A673 (cell line): ENCODE measurements around the gene COL5A3. TPM values are rescaled to one million over a fixed set of nuclear protein-coding genes. Genes with fewer than 3 reads are reported as not detected.

Experiments
- BruUV-seq: library from RNA; stranded (reverse); fragments of 400-500 nt; replicated peaks from 2 replicates; lab custom pipeline; 2021; lab: Mats Ljungman, UMichigan
- CTCF ChIA-PET: fragments of 300-600 bp; sonication (Branson Sonifier 250); formaldehyde crosslinking; loops from one replicate; lab custom pipeline; 2022; ENCODE audit warnings: antibody characterized with exemption; lab: Charles Lee
- POLR2A ChIA-PET: fragments of 300-600 bp; sonication (Branson Sonifier 250); formaldehyde crosslinking; loops from one replicate; lab custom pipeline; 2022; ENCODE audit warnings: antibody characterized with exemption; ENCODE audit not compliant: low non-redundant PET; lab: Charles Lee
- DNase-seq: peaks from one replicate; pipeline ENCODE4 v3.0.0-alpha.2; 2015; ENCODE audit warnings: low spot score
- H3K27ac ChIP-seq: fragments of 200-600 bp; sonication (generic); 2 replicates; pipeline ENCODE4 v1.5.1; 2016; ENCODE audit warnings: mixed run types, low read depth, mild to moderate bottlenecking, mixed read lengths, antibody characterized with exemption, low read length; ENCODE audit not compliant: poor library complexity, severe bottlenecking
- H3K27me3 ChIP-seq: fragments of 200-600 bp; sonication (generic); replicated peaks from 2 replicates; pipeline ENCODE4 v1.6.1; 2017; ENCODE audit warnings: mixed run types, low read depth, mild to moderate bottlenecking, mixed read lengths, antibody characterized with exemption, low read length; ENCODE audit not compliant: insufficient read depth, poor library complexity
- H3K36me3 ChIP-seq: fragments of 200-600 bp; sonication (generic); 2 replicates; pipeline ENCODE4 v1.6.1; 2016; ENCODE audit warnings: mixed run types, mild to moderate bottlenecking, mixed read lengths, antibody characterized with exemption, low read length; ENCODE audit not compliant: insufficient read depth, poor library complexity, severe bottlenecking
- H3K4me1 ChIP-seq: fragments of 200-600 bp; sonication (generic); 2 replicates; pipeline ENCODE4 v1.6.1; 2017; ENCODE audit warnings: mixed run types, mild to moderate bottlenecking, mixed read lengths, antibody characterized with exemption, low read length; ENCODE audit not compliant: insufficient read depth, poor library complexity, severe bottlenecking
- H3K4me3 ChIP-seq: fragments of 200-600 bp; sonication (generic); 2 replicates; pipeline ENCODE4 v1.5.1; 2016; ENCODE audit warnings: low read depth, mixed run types, mild to moderate bottlenecking, mixed read lengths, low read length; ENCODE audit not compliant: poor library complexity, severe bottlenecking
- H3K9me3 ChIP-seq: fragments of 200-600 bp; sonication (generic); 2 replicates; pipeline ENCODE4 v1.6.1; 2016; ENCODE audit warnings: mixed run types, low read depth, mild to moderate bottlenecking, mixed read lengths, antibody characterized with exemption, low read length; ENCODE audit not compliant: poor library complexity, severe bottlenecking
- CTCF ChIP-seq: fragments of 300-800, 200-600 bp; sonication (generic); conservative IDR thresholded peaks from 2 replicates; pipeline ENCODE4 v1.5.1; 2017; ENCODE audit warnings: low read depth, mild to moderate bottlenecking, antibody characterized with exemption, low read length, moderate library complexity, mixed read lengths
- EZH2 ChIP-seq: fragments of 200-600 bp; sonication (generic); IDR thresholded peaks from 2 replicates; pipeline ENCODE4 v1.6.1; 2017; ENCODE audit warnings: borderline replicate concordance, low read depth, mild to moderate bottlenecking, mixed read lengths, antibody characterized with exemption, low read length; ENCODE audit not compliant: poor library complexity, severe bottlenecking
- intact Hi-C: fragments of 100-400 bp; cut with micrococcal nuclease; formaldehyde crosslinking; loops from one replicate; pipeline ENCODE4 v1.10.0; 2022; ENCODE audit not compliant: unreplicated experiment
- total RNA-seq: library from RNA; stranded (reverse); gene quantifications from 2 replicates; pipeline ENCODE4 v1.2.3, GENCODE V29; 2021

Gene COL5A3
- total RNA-seq, 1 experiment from 2014 or later: 6.8 TPM

- CTCF ChIA-PET: interaction anchor here (0.6 kb wide), 1 partner anchor 182 kb away, joined by 3 read pairs; no protein-coding TSS in a partner anchor
- TF ChIP-seq EZH2 (no peak), CTCF (peak; percentile 79)
- BruUV-seq: no TSS peak
- peaks cover 18% of the 10 kb centered on the region for H3K4me1 ChIP-seq
- peak overlapping the region; percentile 80 for H3K27ac ChIP-seq
- intact Hi-C loops: loop anchor here (5.0 kb wide), 1 partner anchor 67 kb away; no protein-coding TSS in a partner anchor
- no peaks in the 10 kb centered on the region for H3K36me3 ChIP-seq
- H3K4me3 ChIP-seq: peak overlapping the region; percentile 57
- POLR2A ChIA-PET: no interaction called here
- DNase-seq: peak; percentile 94
- no peaks in the 10 kb centered on the region for H3K27me3 ChIP-seq
- H3K9me3 ChIP-seq: no peaks in the 10 kb centered on the region
These were observed 95.7 kb downstream of the COL5A3 start for GRCh38 chr19:9914315-9915207.

- no peaks in the 10 kb centered on the region for H3K27me3 ChIP-seq
- intact Hi-C loops: loop anchor here (5.0 kb wide), 1 partner anchor 67 kb away; no protein-coding TSS in a partner anchor
- TF ChIP-seq CTCF (no peak), EZH2 (no peak)
- CTCF ChIA-PET: no interaction called here
- no peak for DNase-seq
- peak overlapping the region; percentile 57 for H3K4me3 ChIP-seq
- H3K9me3 ChIP-seq: no peaks in the 10 kb centered on the region
- peak overlapping the region; percentile 80 for H3K27ac ChIP-seq
- POLR2A ChIA-PET: no interaction called here
- no TSS peak for BruUV-seq
- H3K36me3 ChIP-seq: no peaks in the 10 kb centered on the region
- H3K4me1 ChIP-seq: peaks cover 18% of the 10 kb centered on the region
These were observed 96.3 kb downstream of the COL5A3 start for GRCh38 chr19:9914001-9914314.

GRCh38 chr19:9913237-9914000 is 96.9 kb downstream of the COL5A3 start:
- H3K27ac ChIP-seq: no peak overlapping the region
- H3K4me3 ChIP-seq: peak overlapping the region; percentile 57
- no peaks in the 10 kb centered on the region for H3K9me3 ChIP-seq
- H3K4me1 ChIP-seq: peaks cover 18% of the 10 kb centered on the region
- H3K27me3 ChIP-seq: no peaks in the 10 kb centered on the region
- no peaks in the 10 kb centered on the region for H3K36me3 ChIP-seq
- DNase-seq: peak; percentile 56
- ChIA-PET POLR2A (no interaction called here), CTCF (interaction anchor here (0.6 kb wide), 1 partner anchor 430 kb away, joined by 3 read pairs; no protein-coding TSS in a partner anchor)
- intact Hi-C loops: loop anchor here (5.0 kb wide), 1 partner anchor 66 kb away; no protein-coding TSS in a partner anchor
- no TSS peak for BruUV-seq
- TF ChIP-seq CTCF (no peak), EZH2 (no peak)
